Chondrocyte (in vitro differentiated cells): ENCODE measurements around the gene NIT2. TPM values are rescaled to one million over a fixed set of nuclear protein-coding genes. Genes with fewer than 3 reads are reported as not detected.

ENCODE experiments used
- DNase-seq: peaks from one replicate; pipeline ENCODE4 v3.0.0; 2021; ENCODE audit warnings: mixed read lengths, low spot score
- H3K27ac Mint-ChIP-seq: one replicate; pipeline ENCODE4 v1.8.0; 2021; ENCODE audit warnings: mild to moderate bottlenecking, moderate library complexity, mixed read lengths; ENCODE audit not compliant: unreplicated experiment
- H3K27me3 Mint-ChIP-seq: 2 replicates; pipeline ENCODE4 v1.8.0; 2021; ENCODE audit warnings: low read depth, mixed read lengths
- H3K36me3 Mint-ChIP-seq: 2 replicates; pipeline ENCODE4 v1.8.0; 2021; ENCODE audit warnings: low read depth, mixed read lengths
- H3K4me1 Mint-ChIP-seq: 2 replicates; pipeline ENCODE4 v1.8.0; 2021; ENCODE audit warnings: low read depth, mild to moderate bottlenecking, mixed read lengths
- H3K4me3 Mint-ChIP-seq: one replicate; pipeline ENCODE4 v1.8.0; 2021; ENCODE audit warnings: mild to moderate bottlenecking, moderate library complexity, mixed read lengths; ENCODE audit not compliant: unreplicated experiment
- H3K9me3 Mint-ChIP-seq: 2 replicates; pipeline ENCODE4 v1.8.0; 2021; ENCODE audit warnings: low read depth, mixed read lengths
- CTCF ChIP-seq: fragments of 200-600 bp; sonication (generic); IDR thresholded peaks from 2 replicates; pipeline ENCODE4 v1.5.0; 2021; ENCODE audit warnings: antibody characterized with exemption, mild to moderate bottlenecking, moderate library complexity
- total RNA-seq: library from RNA; stranded (reverse); gene quantifications from 3 replicates; pipeline ENCODE4 v1.2.1, GENCODE V29; 2021

NIT2 gene
- total RNA-seq, 1 donor from 2014 or later, result 46.6 TPM

- no peak for TF ChIP-seq CTCF
- Mint-ChIP-seq H3K27me3 (no peaks in the 10 kb centered on the region), H3K27ac (no peak overlapping the region), H3K4me1 (no peaks in the 10 kb centered on the region), H3K4me3 (no peak overlapping the region), H3K9me3 (no peaks in the 10 kb centered on the region), H3K36me3 (peaks cover 22% of the 10 kb centered on the region)
- DNase-seq, result no peak
Observed at GRCh38 chr3:100299016-100299415, 35.5 kb upstream of the NIT2 start.

- no peak for DNase-seq
- Mint-ChIP-seq H3K4me3 (no peak overlapping the region), H3K9me3 (no peaks in the 10 kb centered on the region), H3K27ac (no peak overlapping the region), H3K4me1 (peaks cover 2% of the 10 kb centered on the region), H3K36me3 (peaks cover 14% of the 10 kb centered on the region), H3K27me3 (no peaks in the 10 kb centered on the region)
- no peak for TF ChIP-seq CTCF
Observed at GRCh38 chr3:100306695-100307094, 27.9 kb upstream of the NIT2 start.

GRCh38 chr3:100310355-100310965 is 24.1 kb upstream of the NIT2 start:
- Mint-ChIP-seq H3K36me3 (peaks cover 9% of the 10 kb centered on the region), H3K9me3 (no peaks in the 10 kb centered on the region), H3K27ac (no peak overlapping the region), H3K27me3 (no peaks in the 10 kb centered on the region), H3K4me1 (peaks cover 5% of the 10 kb centered on the region), H3K4me3 (no peak overlapping the region)
- no peak for DNase-seq
- TF ChIP-seq CTCF, result no peak

GRCh38 chr3:100311011-100311410 is 23.5 kb upstream of the NIT2 start:
- no peak overlapping the region for H3K4me3 Mint-ChIP-seq
- peaks cover 8% of the 10 kb centered on the region for H3K36me3 Mint-ChIP-seq
- DNase-seq, result no peak
- no peaks in the 10 kb centered on the region for H3K9me3 Mint-ChIP-seq
- H3K27ac Mint-ChIP-seq, result no peak overlapping the region
- H3K27me3 Mint-ChIP-seq, result no peaks in the 10 kb centered on the region
- H3K4me1 Mint-ChIP-seq, result peaks cover 5% of the 10 kb centered on the region
- no peak for TF ChIP-seq CTCF

GRCh38 chr3:100316641-100317069 is 17.9 kb upstream of the NIT2 start:
- DNase-seq, result no peak
- peak; percentile 90 for TF ChIP-seq CTCF
- peak overlapping the region; percentile 52 for H3K27ac Mint-ChIP-seq

More at GRCh38 chr3:100316641-100317069, 17.9 kb upstream of the NIT2 start:
- Mint-ChIP-seq H3K4me3 (no peak overlapping the region), H3K36me3 (peaks cover 9% of the 10 kb centered on the region), H3K4me1 (peaks cover 11% of the 10 kb centered on the region), H3K9me3 (no peaks in the 10 kb centered on the region), H3K27me3 (no peaks in the 10 kb centered on the region)
